HepG2 (cell line): ENCODE results near the gene GYS1. TPM values are rescaled to one million over a fixed set of nuclear protein-coding genes. Genes with fewer than 3 reads are reported as not detected.
A peak's percentile ranks its signal among the peaks of the same experiment; 100 is the strongest.

Experiments used
- AGO2 ChIP-seq: fragments of 200-400 bp; formaldehyde crosslinking; optimal IDR thresholded peaks from 2 replicates; pipeline ENCODE3; 2017; ENCODE audit warnings: mild to moderate bottlenecking, low read depth, low read length, moderate library complexity
- ARHGAP35 ChIP-seq: sonication (generic); formaldehyde crosslinking; IDR thresholded peaks from 2 replicates; pipeline ENCODE4 v1.9.0; 2022; ENCODE audit warnings: mild to moderate bottlenecking, inconsistent platforms, moderate library complexity, missing genetic modification reagents, borderline replicate concordance
- ERF ChIP-seq: IDR thresholded peaks from 2 replicates; pipeline ENCODE4 v1.6.1; 2018; ENCODE audit warnings: missing biosample characterization, missing genetic modification reagents
- FOXJ3 ChIP-seq: sonication (generic); formaldehyde crosslinking; IDR thresholded peaks from 2 replicates; pipeline ENCODE4 v1.4.0; 2020; ENCODE audit warnings: missing genetic modification reagents, mild to moderate bottlenecking, borderline replicate concordance
- GZF1 ChIP-seq: sonication (generic); formaldehyde crosslinking; IDR thresholded peaks from 2 replicates; pipeline ENCODE4 v1.5.1; 2020; ENCODE audit warnings: mild to moderate bottlenecking, missing genetic modification reagents
- HDAC2 ChIP-seq: sonication (generic); formaldehyde crosslinking; IDR thresholded peaks from 2 replicates; pipeline ENCODE4 v1.4.0; 2020; ENCODE audit warnings: missing genetic modification reagents
- HNRNPLL ChIP-seq: fragments of 200-400 bp; formaldehyde crosslinking; IDR thresholded peaks from 2 replicates; pipeline ENCODE4 v1.6.1; 2017; ENCODE audit warnings: mild to moderate bottlenecking, low read depth, low read length; ENCODE audit not compliant: poor library complexity, severe bottlenecking
- MAX ChIP-seq: IDR thresholded peaks from 2 replicates; pipeline ENCODE4 v1.6.1; 2012; ENCODE audit warnings: inconsistent platforms
- MIER2 ChIP-seq: IDR thresholded peaks from 2 replicates; pipeline ENCODE4 v1.6.1; 2016; ENCODE audit warnings: missing biosample characterization, missing genetic modification reagents
- ONECUT2 ChIP-seq: sonication (generic); formaldehyde crosslinking; IDR thresholded peaks from 2 replicates; pipeline ENCODE4 v1.4.0; 2020; ENCODE audit warnings: missing genetic modification reagents
- PRDM10 ChIP-seq: sonication (generic); formaldehyde crosslinking; IDR thresholded peaks from 2 replicates; pipeline ENCODE4 v1.4.0; 2020; ENCODE audit warnings: low read depth, missing genetic modification reagents
- REL ChIP-seq: sonication (generic); formaldehyde crosslinking; conservative IDR thresholded peaks from 2 replicates; pipeline ENCODE4 v1.8.0; 2022; ENCODE audit warnings: mild to moderate bottlenecking, missing genetic modification reagents, moderate library complexity
- SMAD9 ChIP-seq: sonication (generic); formaldehyde crosslinking; IDR thresholded peaks from 2 replicates; pipeline ENCODE4 v1.5.1; 2020; ENCODE audit warnings: mild to moderate bottlenecking, missing genetic modification reagents
- TFDP1 ChIP-seq: IDR thresholded peaks from 2 replicates; pipeline ENCODE4 v1.6.1; 2016; ENCODE audit warnings: missing compliant biosample characterization, missing genetic modification reagents, borderline replicate concordance
- TP53 ChIP-seq: sonication (generic); formaldehyde crosslinking; conservative IDR thresholded peaks from 2 replicates; pipeline ENCODE4 v1.4.0; 2020; ENCODE audit warnings: missing genetic modification reagents
- U2AF1 ChIP-seq: fragments of 200-400 bp; formaldehyde crosslinking; optimal IDR thresholded peaks from 2 replicates; pipeline ENCODE3; 2017; ENCODE audit warnings: mild to moderate bottlenecking, low read depth, low read length
- YY1 ChIP-seq: IDR thresholded peaks from 2 replicates; pipeline ENCODE4 v1.6.1; 2011; ENCODE audit warnings: low read length, low read depth, moderate library complexity, mild to moderate bottlenecking; ENCODE audit not compliant: insufficient read depth, insufficient replicate concordance
- ZNF121 ChIP-seq: sonication (generic); formaldehyde crosslinking; IDR thresholded peaks from 2 replicates; pipeline ENCODE4 v1.5.0; 2020; ENCODE audit warnings: mild to moderate bottlenecking, missing genetic modification reagents
- ZNF296 ChIP-seq: sonication (generic); formaldehyde crosslinking; conservative IDR thresholded peaks from 2 replicates; pipeline ENCODE4 v1.5.0; 2020; ENCODE audit warnings: mild to moderate bottlenecking, missing genetic modification reagents
- ZNF569 ChIP-seq: sonication (generic); formaldehyde crosslinking; IDR thresholded peaks from 2 replicates; pipeline ENCODE4 v1.5.0; 2020; ENCODE audit warnings: mild to moderate bottlenecking, missing genetic modification reagents, moderate library complexity, borderline replicate concordance
- ZNF574 ChIP-seq: sonication (generic); formaldehyde crosslinking; IDR thresholded peaks from 2 replicates; pipeline ENCODE4 v1.4.0; 2020; ENCODE audit warnings: missing genetic modification reagents
- polyA plus RNA-seq, 8 experiments: library from polyadenylated mRNA; depleted of rRNA in 3 of 8; stranded (reverse) in 7 of 8; unstranded in 1 of 8; fragments of >200 nt; fragmentation: Illumina TruSeq in 4 of 8; extraction: Trizol in 4 of 8; gene quantifications; 2 replicates each; pipeline versions ENCODE4 v1.2.1 to v1.2.3, GENCODE V29; 2011 to 2016; ENCODE audit warnings: low read depth in 4 of 8, missing spikeins in 1 of 8, mixed read lengths in 1 of 8; ENCODE audit not compliant: insufficient read depth in 1 of 8
- total RNA-seq, 5 experiments: library from RNA; depleted of rRNA; stranded (reverse); fragments of >200 nt; fragmentation: Illumina TruSeq; extraction: Trizol; gene quantifications; 2 replicates each; pipeline ENCODE4 v1.2.3, GENCODE V29; 2016; ENCODE audit warnings: low read depth in 1 of 5

GYS1 gene
- total and polyA plus RNA-seq, 2 of the 13 experiments (the other 11 are each of a cell fraction or from before 2014, with no cell fraction given), result 18.4 to 42.1 TPM

GRCh38 chr19:48963371-48964204 lies 29.5 kb downstream of the GYS1 start (continued):
- peak; percentile 99 for TF ChIP-seq AGO2
- peak; percentile 82; the same call in 1 of the 2 replicates for TF ChIP-seq TFDP1 (CRISPR knock-in tag)
- peak; percentile 71 for TF ChIP-seq MAX
- no peak for TF ChIP-seq SMAD9 (CRISPR knock-in tag)
- peak; percentile 79 for TF ChIP-seq HNRNPLL
- TF ChIP-seq ZNF574 (CRISPR knock-in tag), result peak; percentile 72
- no peak; the same call in 1 of the 2 replicates for TF ChIP-seq ZNF296 (CRISPR knock-in tag)
- peak; percentile 73 for TF ChIP-seq YY1
- TF ChIP-seq MIER2 (CRISPR knock-in tag), result 0 out of 2 replicates have a peak, but pooled peaks have one; percentile 14
- no peak for TF ChIP-seq ZNF569 (CRISPR knock-in tag)
- peak; percentile 80 for TF ChIP-seq PRDM10 (CRISPR knock-in tag)
- no peak for TF ChIP-seq GZF1
- TF ChIP-seq FOXJ3 (CRISPR knock-in tag), result no peak; the same call in 1 of the 2 replicates
- no peak for TF ChIP-seq REL (CRISPR knock-in tag)
- TF ChIP-seq ZNF121, result no peak
- peak; percentile 89 for TF ChIP-seq U2AF1
- TF ChIP-seq ERF (CRISPR knock-in tag), result peak; percentile 75; the same call in 1 of the 2 replicates
- TF ChIP-seq HDAC2 (CRISPR knock-in tag), result peak; percentile 81; the same call in 1 of the 2 replicates
- TF ChIP-seq ONECUT2 (CRISPR knock-in tag), result peak; percentile 72; the same call in 1 of the 2 replicates
- no peak for TF ChIP-seq ARHGAP35 (CRISPR knock-in tag)
- TF ChIP-seq TP53, result no peak
